HFF-Myc (cell line): ENCODE measurements around the gene PACS1.

Experiments used
- DNase-seq: peaks from one replicate; pipeline ENCODE4 v3.0.0-alpha.2; 2011; ENCODE audit warnings: low read depth; ENCODE audit errors: extremely low read depth
- H3K4me3 ChIP-seq: replicated peaks from 2 replicates; pipeline ENCODE4 v1.5.1; 2011; ENCODE audit warnings: low read depth, mild to moderate bottlenecking, control low read depth, low read length
- TF ChIP-seq, protein P1 (sequence below): IDR thresholded peaks from 2 replicates; pipeline ENCODE4 v1.5.1; 2012; ENCODE audit warnings: mild to moderate bottlenecking, low read depth, low read length, control low read depth; ENCODE audit errors: missing control alignments

PACS1 gene

GRCh38 chr11:66268244-66268951, 198.3 kb downstream of the PACS1 start, which contains the start of gene RAB1B:
TSS of gene RAB1B (plus strand) at chr11:66268639. CDS start at chr11:66268680, 41 bp downstream.
- DNase-seq, result peak; percentile 99
- TF ChIP-seq, protein P1, sequence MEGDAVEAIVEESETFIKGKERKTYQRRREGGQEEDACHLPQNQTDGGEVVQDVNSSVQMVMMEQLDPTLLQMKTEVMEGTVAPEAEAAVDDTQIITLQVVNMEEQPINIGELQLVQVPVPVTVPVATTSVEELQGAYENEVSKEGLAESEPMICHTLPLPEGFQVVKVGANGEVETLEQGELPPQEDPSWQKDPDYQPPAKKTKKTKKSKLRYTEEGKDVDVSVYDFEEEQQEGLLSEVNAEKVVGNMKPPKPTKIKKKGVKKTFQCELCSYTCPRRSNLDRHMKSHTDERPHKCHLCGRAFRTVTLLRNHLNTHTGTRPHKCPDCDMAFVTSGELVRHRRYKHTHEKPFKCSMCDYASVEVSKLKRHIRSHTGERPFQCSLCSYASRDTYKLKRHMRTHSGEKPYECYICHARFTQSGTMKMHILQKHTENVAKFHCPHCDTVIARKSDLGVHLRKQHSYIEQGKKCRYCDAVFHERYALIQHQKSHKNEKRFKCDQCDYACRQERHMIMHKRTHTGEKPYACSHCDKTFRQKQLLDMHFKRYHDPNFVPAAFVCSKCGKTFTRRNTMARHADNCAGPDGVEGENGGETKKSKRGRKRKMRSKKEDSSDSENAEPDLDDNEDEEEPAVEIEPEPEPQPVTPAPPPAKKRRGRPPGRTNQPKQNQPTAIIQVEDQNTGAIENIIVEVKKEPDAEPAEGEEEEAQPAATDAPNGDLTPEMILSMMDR, result no peak
- peak within 1 kb of the TSS; percentile 98 for H3K4me3 ChIP-seq

DNA sequence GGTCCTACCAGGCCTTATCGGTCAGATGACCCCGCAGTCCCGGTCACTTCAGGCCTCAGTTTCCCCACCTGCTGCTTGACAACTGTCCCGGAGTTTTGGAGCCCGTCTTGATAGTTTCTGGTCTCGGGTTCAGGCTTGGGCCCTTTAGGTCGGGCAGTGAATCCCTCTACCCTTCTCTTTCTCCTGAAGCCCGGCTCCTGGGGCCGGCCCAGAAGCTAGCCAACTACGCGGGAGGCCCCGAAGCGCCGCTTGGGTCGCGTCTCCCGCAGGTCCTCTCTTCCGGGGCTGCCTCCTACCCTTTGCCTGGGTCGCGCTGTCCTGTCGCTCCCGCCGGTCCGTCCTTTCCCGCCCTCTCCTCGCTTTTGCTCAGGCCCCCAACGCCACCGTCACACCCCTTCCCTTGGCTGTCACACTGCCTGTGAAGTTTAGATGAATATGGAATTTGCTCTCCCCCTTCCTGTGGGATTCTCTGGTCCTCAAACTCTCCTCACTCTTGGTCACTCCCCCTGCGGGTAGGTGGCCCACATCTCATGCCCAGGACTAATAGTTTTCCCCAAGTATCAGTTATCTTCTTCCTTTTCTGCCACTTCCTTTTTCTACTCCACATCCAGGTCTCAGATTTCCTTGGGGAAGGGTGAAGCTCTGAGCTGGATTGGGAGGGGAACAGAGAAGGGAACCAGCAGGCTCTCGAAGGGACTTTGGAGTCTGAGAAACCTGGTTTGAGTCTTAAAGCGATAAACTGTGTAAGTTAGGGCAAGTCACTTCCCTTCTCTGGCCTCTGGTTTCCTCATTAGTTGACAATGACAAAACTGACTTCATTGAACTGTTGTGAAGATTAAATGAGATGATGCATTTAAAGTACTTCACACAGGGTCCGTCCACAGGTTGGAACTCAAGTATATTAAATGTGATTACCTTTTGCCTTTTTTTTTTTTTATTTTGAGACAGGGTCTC, 199.2 kb downstream of the PACS1 start:
- TF ChIP-seq, protein P1, result peak; percentile 27
- peak overlapping the region; percentile 98 for H3K4me3 ChIP-seq
- DNase-seq, result peak; percentile 30

DNA sequence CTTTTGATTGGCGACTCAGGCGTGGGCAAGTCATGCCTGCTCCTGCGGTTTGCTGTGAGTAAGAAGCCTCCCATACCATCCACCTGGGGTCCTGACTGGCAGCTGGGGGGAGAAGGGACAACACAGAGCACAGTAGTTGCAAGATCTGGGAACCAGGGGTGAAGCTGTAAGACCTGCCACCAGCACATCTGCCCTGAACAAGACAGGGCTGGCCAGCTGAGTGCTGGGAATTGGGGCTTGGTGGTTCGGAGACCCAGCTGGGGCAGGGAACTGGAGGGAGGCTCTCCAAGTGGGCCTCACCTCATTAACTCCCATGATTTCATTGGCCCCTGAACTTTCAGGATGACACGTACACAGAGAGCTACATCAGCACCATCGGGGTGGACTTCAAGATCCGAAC, 201.7 kb downstream of the PACS1 start:
- no peak for DNase-seq
- TF ChIP-seq, protein P1, result no peak
- H3K4me3 ChIP-seq, result no peak overlapping the region

GRCh38 chr11:66272596-66272995, 202.5 kb downstream of the PACS1 start:
- TF ChIP-seq, protein P1, result no peak

DNA sequence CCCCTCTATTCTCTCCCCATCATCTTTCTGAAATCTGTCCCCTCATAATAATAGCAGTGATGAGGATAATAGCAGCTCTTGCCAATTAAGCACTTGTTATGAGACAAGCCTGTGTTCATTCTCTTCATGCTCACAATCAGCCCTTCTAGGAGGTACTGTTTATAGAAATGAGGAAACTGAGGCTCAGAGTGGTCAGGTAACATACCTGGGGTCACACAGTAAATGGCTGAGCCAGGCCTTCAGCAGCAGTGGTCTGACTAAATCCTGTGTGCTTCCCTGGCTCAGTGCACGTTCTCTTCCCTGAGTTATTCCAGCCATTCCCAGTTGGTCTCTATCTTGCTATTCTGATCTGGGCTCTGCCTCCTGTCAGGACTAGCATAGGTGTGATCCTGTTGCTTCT, 204.1 kb downstream of the PACS1 start:
- TF ChIP-seq, protein P1, result no peak
- no peak overlapping the region for H3K4me3 ChIP-seq

More at GRCh38 chr11:66272596-66272995, 202.5 kb downstream of the PACS1 start:
- no peak overlapping the region for H3K4me3 ChIP-seq
- no peak for DNase-seq

GRCh38 chr11:66275396-66275795, 205.3 kb downstream of the PACS1 start:
- H3K4me3 ChIP-seq, result no peak overlapping the region
- TF ChIP-seq, protein P1, result no peak
- DNase-seq, result no peak

More for the DNA sequence above, 204.1 kb downstream of the PACS1 start:
- no peak for DNase-seq
